ES-I3 (cell line): ENCODE data around the gene SLC35G3.
"Not testable (repeated sequence)": the region's sequence is repeated elsewhere in the genome, so short reads cannot be mapped to it uniquely, and the experiment has no call there.

ENCODE experiments used
- H3K36me3 ChIP-seq: 2 replicates; pipeline ENCODE4 v1.6.1; 2013; ENCODE audit warnings: mild to moderate bottlenecking, low read length, control low read depth, moderate library complexity; ENCODE audit not compliant: insufficient read depth
- H3K4me1 ChIP-seq: 2 replicates; pipeline ENCODE4 v1.6.1; 2013; ENCODE audit warnings: mild to moderate bottlenecking, control low read depth, low read length; ENCODE audit not compliant: insufficient read depth
- H3K9ac ChIP-seq: 2 replicates; pipeline ENCODE4 v1.6.1; 2013; ENCODE audit warnings: low read depth, mild to moderate bottlenecking, low read length, moderate library complexity
- H3K9me3 ChIP-seq: 2 replicates; pipeline ENCODE4 v1.6.1; 2013; ENCODE audit warnings: mild to moderate bottlenecking, low read length, moderate library complexity; ENCODE audit not compliant: control insufficient read depth, insufficient read depth

The SLC35G3 gene

DNA sequence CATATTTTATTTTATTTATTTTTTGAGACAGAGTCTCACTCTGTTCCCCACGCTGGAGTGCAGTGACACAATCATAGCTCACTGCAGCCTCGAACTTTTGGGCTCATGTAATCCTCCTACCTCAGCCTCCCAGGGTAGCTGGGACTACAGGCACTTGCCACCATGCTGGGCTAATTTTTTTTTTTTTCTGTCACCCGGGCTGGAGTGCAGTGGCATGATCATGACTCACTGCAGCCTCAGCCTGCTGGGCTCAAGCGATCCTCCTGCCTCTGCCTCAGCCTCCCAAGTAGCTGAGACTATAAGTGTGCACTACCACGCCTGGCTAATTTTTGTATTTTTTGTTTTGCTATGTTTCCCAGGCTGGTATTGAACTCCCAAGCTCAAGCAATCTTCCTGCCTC is 29.5 kb downstream of the SLC35G3 start:
- Histone ChIP-seq H3K9me3 (no peaks in the 10 kb centered on the region), H3K4me1 (no peaks in the 10 kb centered on the region), H3K9ac (no peak overlapping the region), H3K36me3 (no peaks in the 10 kb centered on the region)

- Histone ChIP-seq H3K9ac (no peak overlapping the region), H3K9me3 (no peaks in the 10 kb centered on the region), H3K4me1 (no peaks in the 10 kb centered on the region), H3K36me3 (no peaks in the 10 kb centered on the region)
These were observed 30.3 kb downstream of the SLC35G3 start for GRCh38 chr17:35163886-35164285.

GRCh38 chr17:35162755-35163154 is 31.4 kb downstream of the SLC35G3 start:
- Histone ChIP-seq H3K9me3 (no peaks in the 10 kb centered on the region), H3K36me3 (no peaks in the 10 kb centered on the region), H3K4me1 (no peaks in the 10 kb centered on the region), H3K9ac (no peak overlapping the region)

- no peak overlapping the region for H3K9ac ChIP-seq
- no peaks in the 10 kb centered on the region for H3K4me1 ChIP-seq
- H3K9me3 ChIP-seq: no peaks in the 10 kb centered on the region
- no peaks in the 10 kb centered on the region for H3K36me3 ChIP-seq
These were observed 32.9 kb downstream of the SLC35G3 start for GRCh38 chr17:35161281-35161761.

DNA sequence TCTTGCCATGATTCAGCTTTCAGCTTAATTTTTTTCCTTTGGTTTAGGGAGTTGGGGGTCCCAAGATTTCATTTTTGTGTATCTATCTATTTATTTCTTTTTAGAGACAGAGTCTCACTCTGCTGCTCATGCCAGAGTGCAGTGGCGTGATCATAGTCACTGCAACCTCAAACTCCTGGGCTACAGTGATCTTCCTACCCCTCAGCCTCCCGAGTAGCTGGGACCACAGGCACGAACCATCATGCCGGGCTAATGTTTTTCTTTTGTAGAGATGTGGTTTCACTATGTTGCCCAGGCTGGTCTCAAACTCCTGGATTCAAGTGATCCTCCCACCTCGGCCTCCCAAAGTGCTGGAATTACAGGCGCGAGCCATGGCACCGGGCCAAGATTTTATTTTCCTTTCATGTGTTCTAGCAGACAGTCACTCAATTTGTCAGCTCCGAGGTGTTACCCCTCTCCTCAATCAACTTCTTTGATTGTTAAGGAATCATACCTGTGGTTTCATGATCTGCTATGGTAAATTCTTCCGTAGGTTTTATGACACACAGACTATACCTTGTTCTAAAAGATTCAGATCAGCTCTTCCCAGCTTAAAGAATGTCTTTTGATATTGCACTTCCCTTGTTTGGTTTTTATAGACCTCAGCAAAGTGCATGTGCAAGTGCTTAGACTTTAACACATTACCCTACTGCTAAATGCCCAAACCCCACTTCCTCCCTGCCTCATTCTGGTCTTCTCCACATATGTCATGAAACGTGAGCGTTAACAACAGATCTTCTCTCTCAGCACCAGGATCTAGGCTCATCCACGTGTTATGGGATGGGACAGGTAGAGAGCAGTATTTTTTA is 33.6 kb downstream of the SLC35G3 start:
- Histone ChIP-seq H3K9me3 (no peaks in the 10 kb centered on the region), H3K4me1 (no peaks in the 10 kb centered on the region), H3K36me3 (no peaks in the 10 kb centered on the region)

GRCh38 chr17:35159940-35160339 is 34.3 kb downstream of the SLC35G3 start:
- no peaks in the 10 kb centered on the region for H3K9me3 ChIP-seq
- H3K36me3 ChIP-seq: no peaks in the 10 kb centered on the region
- no peak overlapping the region for H3K9ac ChIP-seq
- H3K4me1 ChIP-seq: no peaks in the 10 kb centered on the region

More for the DNA sequence above, 33.6 kb downstream of the SLC35G3 start:
- no peak overlapping the region for H3K9ac ChIP-seq

DNA sequence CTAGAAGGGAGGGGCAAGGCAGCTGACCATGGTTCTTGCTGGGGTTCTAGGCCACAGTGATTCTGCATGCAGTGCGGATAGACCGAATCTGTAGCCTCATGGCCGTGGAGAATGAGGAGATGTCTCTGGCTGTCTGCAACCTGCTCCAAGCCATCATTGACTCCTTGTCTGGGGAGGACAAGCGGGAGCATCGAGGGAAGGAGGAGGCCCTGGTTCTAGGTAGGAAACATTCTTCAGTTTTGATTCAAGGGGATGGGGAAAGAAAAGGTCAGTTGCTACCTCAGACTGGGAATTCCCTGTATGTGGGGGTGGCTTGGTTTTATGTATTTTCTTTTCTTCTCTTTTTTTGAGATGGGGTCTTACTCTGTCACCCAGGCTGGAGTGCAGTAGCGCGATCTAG is 38.9 kb downstream of the SLC35G3 start:
- H3K36me3 ChIP-seq: no peaks in the 10 kb centered on the region
- H3K9ac ChIP-seq: no peak overlapping the region
- no peaks in the 10 kb centered on the region for H3K4me1 ChIP-seq
- H3K9me3 ChIP-seq: no peaks in the 10 kb centered on the region

- Histone ChIP-seq H3K9me3 (no peaks in the 10 kb centered on the region), H3K36me3 (no peaks in the 10 kb centered on the region), H3K9ac (no peak overlapping the region), H3K4me1 (no peaks in the 10 kb centered on the region)
These were observed 39.7 kb downstream of the SLC35G3 start for GRCh38 chr17:35154196-35155165.

- no peaks in the 10 kb centered on the region for H3K9me3 ChIP-seq
- no peak overlapping the region for H3K9ac ChIP-seq
- no peaks in the 10 kb centered on the region for H3K36me3 ChIP-seq
- peaks cover 8% of the 10 kb centered on the region; the same call in 1 of the 2 replicates for H3K4me1 ChIP-seq
These were observed 41.6 kb downstream of the SLC35G3 start for GRCh38 chr17:35152421-35153140.

GRCh38 chr17:35151080-35151479 is 43.1 kb downstream of the SLC35G3 start:
- not testable (repeated sequence) for H3K36me3 ChIP-seq, H3K9ac ChIP-seq, H3K9me3 ChIP-seq
- H3K4me1 ChIP-seq: peaks cover 17% of the 10 kb centered on the region; the same call in 1 of the 2 replicates

DNA sequence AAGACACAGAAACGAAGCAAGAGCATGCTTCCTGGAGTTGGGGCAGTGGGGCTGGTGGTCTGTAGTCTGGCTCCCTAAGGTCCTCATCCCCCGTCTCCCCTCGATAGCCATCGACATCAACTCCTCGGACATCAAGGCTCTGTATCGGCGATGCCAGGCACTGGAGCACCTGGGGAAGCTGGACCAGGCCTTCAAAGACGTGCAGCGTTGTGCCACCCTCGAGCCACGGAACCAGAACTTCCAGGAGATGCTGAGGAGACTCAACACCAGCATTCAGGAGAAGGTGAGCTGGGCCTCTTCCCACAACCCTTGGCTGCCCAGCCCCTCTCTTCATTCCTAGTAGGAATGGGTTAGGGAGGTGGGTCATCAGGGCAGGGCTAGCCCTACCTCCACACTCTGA is 44.3 kb downstream of the SLC35G3 start:
- Histone ChIP-seq H3K4me1 (peaks cover 17% of the 10 kb centered on the region; the same call in 1 of the 2 replicates), H3K9me3 (no peaks in the 10 kb centered on the region), H3K9ac (no peak overlapping the region), H3K36me3 (no peaks in the 10 kb centered on the region)

GRCh38 chr17:35148144-35148543 is 46.0 kb downstream of the SLC35G3 start:
- H3K36me3 ChIP-seq: no peaks in the 10 kb centered on the region
- H3K4me1 ChIP-seq: peaks cover 20% of the 10 kb centered on the region; the same call in 1 of the 2 replicates
- H3K9me3 ChIP-seq: no peaks in the 10 kb centered on the region
- H3K9ac ChIP-seq: no peak overlapping the region

GRCh38 chr17:35147375-35147905 is 46.8 kb downstream of the SLC35G3 start, which contains the start of gene UNC45B:
Gene UNC45B (plus strand): TSS chr17:35147817. CDS start chr17:35148264, 447 bp downstream.
- H3K4me1 ChIP-seq: peaks cover 20% of the 10 kb centered on the region; the same call in 1 of the 2 replicates
- no peak within 1 kb of the TSS for H3K9ac ChIP-seq
- H3K9me3 ChIP-seq: no peaks in the 10 kb centered on the region
- H3K36me3 ChIP-seq: no peaks in the 10 kb centered on the region
